ENCODE data around the gene CEP295NL.

CEP295NL gene

GRCh38 chr17:78903101-78903779, at the start of gene CEP295NL:
TSS of gene CEP295NL (minus strand) at chr17:78903201. CDS start at chr17:78901828, 1,373 bp downstream.
- peaks cover 61% of the 10 kb centered on the region for H3K36me3 ChIP-seq
- H3K4me3 ChIP-seq (ENCODE audit: low read depth in 1 of 2, low read length in 1 of 2), result no peak within 1 kb of the TSS
- H3K27me3 ChIP-seq, result no peaks in the 10 kb centered on the region
- no peaks in the 10 kb centered on the region for H3K9me3 ChIP-seq
- peak within 1 kb of the TSS; percentile 58 for H3K27ac ChIP-seq
- TF ChIP-seq, protein P1, sequence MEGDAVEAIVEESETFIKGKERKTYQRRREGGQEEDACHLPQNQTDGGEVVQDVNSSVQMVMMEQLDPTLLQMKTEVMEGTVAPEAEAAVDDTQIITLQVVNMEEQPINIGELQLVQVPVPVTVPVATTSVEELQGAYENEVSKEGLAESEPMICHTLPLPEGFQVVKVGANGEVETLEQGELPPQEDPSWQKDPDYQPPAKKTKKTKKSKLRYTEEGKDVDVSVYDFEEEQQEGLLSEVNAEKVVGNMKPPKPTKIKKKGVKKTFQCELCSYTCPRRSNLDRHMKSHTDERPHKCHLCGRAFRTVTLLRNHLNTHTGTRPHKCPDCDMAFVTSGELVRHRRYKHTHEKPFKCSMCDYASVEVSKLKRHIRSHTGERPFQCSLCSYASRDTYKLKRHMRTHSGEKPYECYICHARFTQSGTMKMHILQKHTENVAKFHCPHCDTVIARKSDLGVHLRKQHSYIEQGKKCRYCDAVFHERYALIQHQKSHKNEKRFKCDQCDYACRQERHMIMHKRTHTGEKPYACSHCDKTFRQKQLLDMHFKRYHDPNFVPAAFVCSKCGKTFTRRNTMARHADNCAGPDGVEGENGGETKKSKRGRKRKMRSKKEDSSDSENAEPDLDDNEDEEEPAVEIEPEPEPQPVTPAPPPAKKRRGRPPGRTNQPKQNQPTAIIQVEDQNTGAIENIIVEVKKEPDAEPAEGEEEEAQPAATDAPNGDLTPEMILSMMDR (IDR thresholded peaks at IDR 0.05), result no peak
- H3K4me1 ChIP-seq (ENCODE audit: control insufficient read depth in 1 of 2, insufficient read depth in 1 of 2, low read depth in 1 of 2, low read length in 1 of 2), result peaks cover 7 to 13% of the 10 kb centered on the region in 2 experiments

GRCh38 chr17:78952706-78953105, 49.7 kb upstream of the CEP295NL start:
- no peaks in the 10 kb centered on the region for H3K4me1 ChIP-seq (ENCODE audit: control insufficient read depth in 1 of 2, insufficient read depth in 1 of 2, low read depth in 1 of 2, low read length in 1 of 2)
- no peaks in the 10 kb centered on the region for H3K9me3 ChIP-seq
- H3K27ac ChIP-seq, result no peak overlapping the region
- H3K36me3 ChIP-seq, result no peaks in the 10 kb centered on the region
- TF ChIP-seq, protein P1 (IDR thresholded peaks at IDR 0.05), result no peak
- no peak overlapping the region for H3K4me3 ChIP-seq (ENCODE audit: low read depth in 1 of 2, low read length in 1 of 2)
- no peaks in the 10 kb centered on the region for H3K27me3 ChIP-seq

- Histone ChIP-seq H3K36me3 (no peaks in the 10 kb centered on the region), H3K27ac (no peak overlapping the region), H3K9me3 (no peaks in the 10 kb centered on the region), H3K27me3 (no peaks in the 10 kb centered on the region), H3K4me3 (ENCODE audit: low read depth in 1 of 2, low read length in 1 of 2) (no peak overlapping the region), H3K4me1 (ENCODE audit: control insufficient read depth in 1 of 2, insufficient read depth in 1 of 2, low read depth in 1 of 2, low read length in 1 of 2) (no peaks in the 10 kb centered on the region)
- TF ChIP-seq, protein P1 (IDR thresholded peaks at IDR 0.05), result no peak
These were observed 49.1 kb upstream of the CEP295NL start for GRCh38 chr17:78951967-78952551.

DNA sequence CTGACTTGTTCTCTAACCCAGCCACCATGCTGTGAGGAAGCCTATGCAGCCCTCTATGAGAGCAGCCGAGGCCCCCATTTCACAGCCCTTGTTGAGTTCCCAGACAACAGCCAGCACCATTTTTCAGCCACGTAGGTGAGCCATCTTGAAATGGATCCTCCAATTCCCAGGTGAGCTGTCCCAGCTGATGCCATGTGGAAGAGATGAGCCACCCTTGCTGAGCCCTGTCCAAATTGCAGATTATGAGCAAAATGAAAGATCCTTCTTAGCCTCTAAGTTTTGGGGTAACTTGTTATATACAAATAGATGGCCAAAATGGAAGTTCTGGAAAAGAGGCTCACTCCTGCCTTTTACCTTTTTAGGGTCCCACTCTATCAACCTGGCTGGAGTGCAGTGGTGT, 47.9 kb upstream of the CEP295NL start:
- H3K27ac ChIP-seq, result no peak overlapping the region
- no peaks in the 10 kb centered on the region for H3K27me3 ChIP-seq
- TF ChIP-seq, protein P1 (IDR thresholded peaks at IDR 0.05), result no peak
- no peaks in the 10 kb centered on the region for H3K4me1 ChIP-seq (ENCODE audit: control insufficient read depth in 1 of 2, insufficient read depth in 1 of 2, low read depth in 1 of 2, low read length in 1 of 2)
- no peaks in the 10 kb centered on the region for H3K36me3 ChIP-seq
- no peak overlapping the region for H3K4me3 ChIP-seq (ENCODE audit: low read depth in 1 of 2, low read length in 1 of 2)
- H3K9me3 ChIP-seq, result no peaks in the 10 kb centered on the region

GRCh38 chr17:78947235-78948149, 44.5 kb upstream of the CEP295NL start:
- H3K27me3 ChIP-seq, result no peaks in the 10 kb centered on the region
- no peak overlapping the region for H3K27ac ChIP-seq

More at GRCh38 chr17:78947235-78948149, 44.5 kb upstream of the CEP295NL start:
- Histone ChIP-seq H3K4me1 (ENCODE audit: control insufficient read depth in 1 of 2, insufficient read depth in 1 of 2, low read depth in 1 of 2, low read length in 1 of 2) (no peaks in the 10 kb centered on the region), H3K9me3 (no peaks in the 10 kb centered on the region), H3K36me3 (no peaks in the 10 kb centered on the region), H3K4me3 (ENCODE audit: low read depth in 1 of 2, low read length in 1 of 2) (no peak overlapping the region)
- TF ChIP-seq, protein P1 (IDR thresholded peaks at IDR 0.05), result no peak

Measured in neutrophil (primary cell).